Measurements from ENCODE around the gene BPHL.
"Not testable (repeated sequence)": the region's sequence is repeated elsewhere in the genome, so short reads cannot be mapped to it uniquely, and the experiment has no call there.

Gene BPHL

GRCh38 chr6:3124667-3125066, 6.2 kb downstream of the BPHL start:
- FAIRE-seq, result no peak

GRCh38 chr6:3125815-3126214, 7.3 kb downstream of the BPHL start:
- FAIRE-seq, result no peak

DNA sequence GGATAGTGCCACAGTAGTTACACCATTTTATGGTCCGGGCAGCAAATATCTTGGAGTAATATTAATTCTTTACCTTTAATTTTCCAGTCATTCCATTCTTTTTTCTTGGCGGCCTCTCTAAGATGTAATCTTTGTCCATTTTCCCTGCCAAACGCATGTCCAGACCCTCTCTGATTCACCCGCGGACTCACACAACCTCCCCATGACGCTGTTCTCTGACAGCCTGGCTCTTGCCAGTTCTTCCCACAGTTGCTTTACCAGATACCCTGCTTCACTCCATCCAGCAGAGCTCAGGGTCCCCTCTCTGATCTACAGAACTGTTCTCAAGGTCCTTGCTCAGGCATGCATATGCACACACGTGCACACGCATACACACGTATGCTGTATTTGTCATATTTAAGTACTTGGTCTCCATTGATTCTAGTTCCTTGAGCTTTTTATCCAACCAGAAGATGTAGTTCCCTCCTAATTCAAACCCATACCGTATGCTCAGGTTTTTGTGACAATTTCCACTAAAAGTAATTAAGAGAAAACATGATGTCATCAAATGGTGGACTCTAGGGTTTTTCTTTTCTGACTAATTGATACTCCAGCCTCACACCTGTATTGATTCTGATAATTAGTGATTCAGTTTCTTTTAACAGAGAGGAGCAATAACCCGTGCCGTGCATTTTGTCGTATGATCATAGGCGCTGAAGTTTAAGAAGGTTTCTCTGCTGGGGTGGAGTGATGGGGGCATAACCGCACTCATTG, 10.0 kb downstream of the BPHL start:
- FAIRE-seq, result no peak

GRCh38 chr6:3131695-3132094, 13.2 kb downstream of the BPHL start:
- FAIRE-seq, result no peak

DNA sequence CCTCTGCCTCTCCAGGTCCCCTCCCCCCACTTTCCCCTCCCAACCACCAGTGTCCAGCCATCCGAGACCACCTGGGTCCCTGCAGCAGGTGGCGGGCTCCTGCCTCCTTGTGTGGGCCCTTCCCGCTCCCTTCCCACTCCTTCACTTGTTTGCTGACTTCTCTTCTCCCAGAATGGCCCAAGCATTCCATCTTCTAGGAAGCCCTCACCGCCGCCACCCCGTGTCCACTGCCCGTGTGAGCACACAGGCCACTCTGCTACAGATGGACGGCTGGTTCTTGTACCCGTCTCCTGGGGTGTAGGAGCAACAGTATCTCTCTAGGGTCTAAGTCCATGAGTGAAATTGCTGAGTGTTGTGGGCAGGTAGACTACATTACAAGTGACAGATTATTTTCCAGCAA, 15.0 kb downstream of the BPHL start:
- no peak for FAIRE-seq

- FAIRE-seq, result no peak
Observed at GRCh38 chr6:3135668-3136291, 17.3 kb downstream of the BPHL start.

DNA sequence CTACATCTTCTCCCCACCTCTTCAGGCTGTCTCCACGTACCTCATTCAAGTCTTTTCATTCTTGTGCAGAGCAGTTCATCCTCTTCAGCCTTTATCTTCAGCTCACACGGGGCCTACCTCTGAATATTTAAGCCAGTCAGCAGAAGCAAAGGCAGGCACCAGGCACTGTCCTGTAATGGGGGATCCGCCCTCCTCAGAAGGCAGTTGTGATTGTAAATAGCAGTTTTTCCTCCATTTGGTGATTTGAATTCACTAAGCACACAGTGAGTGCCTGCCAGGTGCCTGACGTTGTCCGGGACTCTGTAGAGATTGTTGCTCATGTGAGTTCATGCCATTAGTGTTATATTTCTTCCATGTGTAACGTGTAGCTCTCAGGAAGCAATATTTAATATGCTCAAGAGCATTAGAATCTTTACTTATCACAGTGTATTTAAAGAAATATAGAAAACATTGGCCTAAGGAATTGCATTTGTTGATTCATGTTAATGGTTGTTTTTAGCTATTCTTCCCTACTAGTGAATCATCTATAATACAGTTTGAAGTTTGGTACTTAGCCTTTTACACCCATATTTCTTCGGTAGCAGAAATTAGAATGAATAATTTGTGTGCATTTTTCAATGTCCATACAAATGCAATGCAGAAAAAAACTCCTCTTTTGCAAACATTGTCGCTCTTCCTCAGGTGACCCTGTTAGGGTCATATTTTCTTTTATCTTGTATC, 17.9 kb downstream of the BPHL start:
- no peak for FAIRE-seq

DNA sequence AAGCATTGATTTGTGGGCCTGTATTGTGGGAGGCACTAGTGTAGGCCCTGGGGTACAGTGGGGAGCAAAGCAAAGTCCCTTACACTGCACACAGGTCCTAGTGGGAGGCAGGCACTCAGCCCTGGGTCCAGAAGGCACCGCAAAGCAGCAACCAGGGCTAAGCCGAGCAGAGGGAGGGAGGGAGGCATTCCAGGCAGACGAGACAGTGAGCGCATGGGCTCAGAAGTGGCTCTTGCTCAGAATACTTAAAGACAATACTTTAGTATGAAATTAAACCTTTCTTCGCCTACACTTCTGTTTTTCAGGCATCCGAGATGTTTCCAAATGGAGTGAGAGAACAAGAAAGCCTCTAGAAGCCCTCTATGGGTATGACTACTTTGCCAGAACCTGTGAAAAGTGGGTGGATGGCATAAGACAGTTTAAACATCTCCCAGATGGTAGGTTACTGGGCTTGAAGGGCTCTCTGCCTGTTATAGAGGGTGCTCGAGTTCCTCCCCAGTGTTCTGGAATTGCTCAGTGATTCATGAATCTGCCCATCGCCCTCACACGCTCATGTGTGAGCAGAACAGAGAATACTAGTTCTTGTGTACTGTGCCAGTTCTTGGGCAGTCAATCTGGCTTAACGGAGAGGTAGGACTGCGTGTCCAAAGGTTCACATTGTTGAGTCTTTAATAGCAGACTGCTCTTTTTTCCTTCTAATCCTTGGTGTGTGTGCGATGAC, 18.7 kb downstream of the BPHL start:
- FAIRE-seq, result no peak

DNA sequence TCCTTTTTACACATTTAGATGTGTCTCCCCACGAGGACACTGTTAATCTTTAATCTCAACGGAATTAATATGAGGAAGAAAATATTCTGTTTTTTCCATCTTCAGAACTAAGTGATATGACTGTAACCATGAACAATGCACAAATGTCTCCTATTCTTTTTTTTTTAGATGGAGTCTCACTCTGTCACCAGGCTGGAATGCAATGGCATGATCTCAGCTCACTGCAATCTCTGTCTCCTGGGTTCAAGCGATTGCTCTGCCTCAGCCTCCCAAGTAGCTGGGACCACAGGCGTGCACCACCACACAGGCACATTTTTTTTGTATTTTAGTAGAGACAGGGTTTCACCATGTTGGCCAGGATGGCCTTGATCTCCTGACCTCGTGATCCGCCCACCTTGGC, 19.4 kb downstream of the BPHL start:
- not testable (repeated sequence) for FAIRE-seq

DNA sequence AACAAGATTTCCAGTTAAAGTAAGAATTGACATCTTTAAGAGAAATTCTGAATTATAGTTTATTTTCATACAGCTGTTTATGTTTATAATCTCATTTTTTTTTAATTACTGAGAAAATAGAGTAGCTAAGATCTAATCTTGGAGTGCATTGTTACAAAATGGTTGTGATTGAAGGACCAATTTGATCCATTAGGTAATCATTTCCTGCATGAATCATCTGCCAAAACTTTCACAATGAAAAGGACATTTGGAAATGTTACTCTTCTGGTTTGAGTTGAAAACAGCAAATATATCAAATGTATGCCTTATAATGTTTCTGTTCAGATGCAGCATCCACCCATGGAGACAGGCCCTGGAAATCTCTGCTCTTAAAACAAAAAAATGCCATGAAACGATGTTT, 19.8 kb downstream of the BPHL start:
- FAIRE-seq, result no peak

DNA sequence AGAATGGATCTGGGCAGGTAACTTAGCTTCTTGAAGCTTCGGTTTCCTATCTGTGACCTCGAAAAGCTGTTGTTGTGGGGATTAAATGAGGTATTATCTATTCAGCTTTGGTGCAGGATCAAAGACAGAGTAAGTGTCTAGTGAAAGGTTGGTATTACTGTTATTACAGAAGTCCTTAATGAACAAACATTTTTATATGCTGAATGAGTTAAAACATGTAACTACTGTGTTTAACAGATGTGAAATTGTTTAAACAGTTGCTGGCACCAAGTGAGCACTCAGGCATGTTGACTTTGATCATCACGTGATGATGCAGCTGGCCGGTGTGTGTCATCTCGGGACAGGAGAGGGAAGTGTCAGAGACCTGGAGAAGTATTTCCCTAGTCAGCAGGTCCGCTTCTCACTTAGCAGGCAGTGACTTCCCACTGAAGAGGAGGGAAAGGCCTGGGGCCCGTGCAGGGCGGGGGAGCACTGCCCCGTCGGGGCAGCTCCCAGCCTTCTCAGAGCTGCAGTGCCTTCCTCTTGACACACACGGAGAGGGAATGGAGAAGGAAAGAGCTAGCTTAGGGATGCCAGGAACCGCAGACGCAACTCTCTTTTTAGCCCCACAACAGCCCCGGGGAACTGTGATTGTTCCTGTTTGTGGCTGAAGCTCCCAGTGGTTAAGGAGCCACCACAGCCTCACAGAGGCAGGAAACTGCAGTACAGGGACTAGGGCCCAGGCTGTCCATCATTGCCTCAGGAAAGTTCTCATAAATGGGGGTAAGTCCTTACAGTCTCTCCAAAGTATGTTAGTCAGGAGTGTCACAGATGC, 20.8 kb downstream of the BPHL start:
- FAIRE-seq, result no peak

- FAIRE-seq, result no peak
Observed at GRCh38 chr6:3140201-3140600, 21.7 kb downstream of the BPHL start.

GRCh38 chr6:3142536-3142935, 24.0 kb downstream of the BPHL start:
- FAIRE-seq, result no peak

DNA sequence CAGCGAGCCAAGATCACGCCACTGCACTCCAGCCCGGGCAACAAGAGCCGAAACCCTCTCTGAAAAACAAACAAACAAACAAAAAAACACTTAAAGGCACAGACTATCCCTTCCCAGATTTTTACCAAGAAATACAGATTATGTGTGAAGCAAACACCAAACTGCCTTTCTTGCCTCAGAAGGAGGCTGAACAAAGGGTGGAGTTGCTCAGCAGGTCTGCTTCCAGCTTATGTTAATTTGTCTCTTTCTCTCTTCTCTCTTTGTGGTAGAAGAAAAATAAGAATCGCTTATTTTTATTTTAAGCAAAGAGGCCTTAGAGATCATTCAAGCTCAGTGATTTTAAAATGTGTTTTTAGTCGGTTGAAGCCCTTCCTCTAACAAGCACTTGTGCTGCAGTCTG, 24.6 kb downstream of the BPHL start:
- FAIRE-seq, result no peak

GRCh38 chr6:3144571-3144970, 26.1 kb downstream of the BPHL start:
- FAIRE-seq, result no peak

GRCh38 chr6:3147914-3148757, 29.6 kb downstream of the BPHL start:
- FAIRE-seq, result no peak

- no peak for FAIRE-seq
Observed at GRCh38 chr6:3151691-3152090, 33.2 kb downstream of the BPHL start.

DNA sequence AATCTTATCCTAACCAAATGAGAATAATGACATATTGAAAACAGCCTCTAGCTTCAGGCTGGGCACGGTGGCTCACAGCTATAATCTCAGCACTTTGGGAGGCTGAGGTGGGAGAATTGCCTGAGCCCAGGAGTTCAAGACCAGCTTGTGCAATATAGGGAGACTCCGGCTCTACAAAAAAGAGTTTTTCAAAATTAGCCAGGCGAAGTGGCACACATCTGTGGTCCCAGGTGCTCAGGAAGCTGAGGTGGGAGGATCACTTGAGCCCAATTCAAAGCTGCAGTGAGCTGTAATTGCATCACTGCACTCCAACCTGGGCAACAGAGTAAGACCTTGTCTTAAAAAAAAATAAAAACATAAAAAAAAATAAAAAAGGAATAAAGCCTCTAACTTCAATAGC, 34.2 kb downstream of the BPHL start:
- FAIRE-seq, result no peak

DNA sequence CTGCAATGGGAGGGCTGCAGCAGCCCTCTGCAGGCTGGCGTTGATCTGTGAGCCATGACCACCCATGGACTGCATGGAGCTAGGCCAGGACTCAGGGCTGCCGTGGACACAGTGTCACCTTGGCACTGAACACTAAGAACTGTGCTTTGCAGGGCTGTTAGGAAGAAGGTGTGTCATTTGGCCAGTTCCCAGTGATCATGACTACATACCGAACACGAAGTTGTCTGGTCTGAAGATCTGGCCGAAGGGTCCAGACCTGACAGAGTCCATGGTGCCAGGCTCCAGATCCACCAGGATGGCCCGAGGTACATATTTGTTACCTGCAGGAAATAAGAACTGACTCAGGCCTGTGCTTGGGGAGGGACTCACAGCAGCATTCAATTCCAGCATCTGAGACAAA, 36.9 kb downstream of the BPHL start:
- not testable (repeated sequence) for FAIRE-seq

DNA sequence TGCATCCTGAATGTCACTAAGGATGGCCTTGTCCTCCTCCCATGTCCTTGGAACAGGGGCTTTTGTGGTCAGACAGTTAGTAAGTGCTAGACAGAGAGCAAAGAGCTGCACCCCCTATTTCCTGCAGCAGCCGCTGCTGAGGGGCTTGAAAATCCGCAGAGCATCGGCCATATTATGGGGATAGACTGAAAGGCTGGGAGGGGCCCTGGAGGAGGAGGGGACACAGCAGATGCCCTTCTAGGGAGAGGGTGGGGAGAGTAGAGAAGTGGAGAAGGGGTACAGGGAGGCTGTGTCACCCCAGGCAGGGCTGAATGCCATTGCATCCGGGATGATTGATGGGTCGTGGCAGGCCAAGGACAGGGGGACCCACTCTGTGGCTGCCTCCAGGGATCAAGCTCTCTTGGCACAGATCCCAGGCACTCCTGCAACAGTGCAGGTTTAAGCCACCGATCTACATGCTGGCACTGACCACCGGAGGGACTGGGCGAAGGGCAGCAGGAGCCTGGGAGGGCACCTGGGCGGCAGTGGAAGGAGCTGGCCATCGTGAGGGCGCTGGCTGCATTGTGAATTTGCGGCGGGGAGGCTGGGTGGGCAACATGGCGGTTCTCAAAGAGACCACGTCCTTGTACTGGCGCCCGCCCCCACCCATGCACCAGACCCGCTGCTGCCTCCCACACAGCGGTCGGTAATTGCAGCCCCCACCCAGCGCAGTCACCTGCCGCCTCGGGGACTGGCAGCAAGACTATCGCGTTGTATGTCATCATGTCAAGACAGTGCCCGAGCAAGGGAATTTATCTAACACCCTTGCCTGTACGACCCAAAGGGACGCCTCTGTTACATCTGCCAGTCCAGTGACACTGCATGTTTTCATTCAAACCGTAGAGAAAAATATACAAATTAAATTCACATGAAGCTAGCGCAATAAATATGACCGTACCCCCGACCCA, 37.9 kb downstream of the BPHL start:
- not testable (repeated sequence) for FAIRE-seq
